H9 (cell line): ENCODE results near the gene TCFL5. TPM values are rescaled to one million over a fixed set of nuclear protein-coding genes. Genes with fewer than 3 reads are reported as not detected.

Source experiments
- DNase-seq: peaks from one replicate; pipeline ENCODE4 v3.0.0-alpha.2; 2017
- H2AFZ ChIP-seq: one replicate; pipeline ENCODE4 v1.6.1; 2013; ENCODE audit warnings: mild to moderate bottlenecking, low read length, control low read depth, moderate library complexity
- H2AK5ac ChIP-seq: 2 replicates; pipeline ENCODE4 v1.6.1; 2013; ENCODE audit warnings: low read length, control low read depth, mixed read lengths; ENCODE audit not compliant: insufficient read length
- H2BK120ac ChIP-seq: one replicate; pipeline ENCODE4 v1.6.1; 2013; ENCODE audit warnings: low read depth, mild to moderate bottlenecking, low read length, control low read depth, inconsistent platforms; ENCODE audit not compliant: poor library complexity, severe bottlenecking
- H2BK12ac ChIP-seq: 2 replicates; pipeline ENCODE4 v1.6.1; 2013; ENCODE audit warnings: low read length, control low read depth, mixed read lengths, low read depth; ENCODE audit not compliant: insufficient read length
- H2BK15ac ChIP-seq: 2 replicates; pipeline ENCODE4 v1.6.1; 2013; ENCODE audit warnings: low read depth, low read length, control low read depth
- H2BK20ac ChIP-seq: one replicate; pipeline ENCODE4 v1.6.1; 2013; ENCODE audit warnings: low read depth, mild to moderate bottlenecking, low read length, control low read depth, inconsistent platforms; ENCODE audit not compliant: poor library complexity, severe bottlenecking
- H2BK5ac ChIP-seq: 2 replicates; pipeline ENCODE4 v1.6.1; 2013; ENCODE audit warnings: low read length, control low read depth, mixed read lengths; ENCODE audit not compliant: insufficient read length
- H3K14ac ChIP-seq: 2 replicates; pipeline ENCODE4 v1.6.1; 2013; ENCODE audit warnings: low read length, control low read depth; ENCODE audit not compliant: insufficient read depth
- H3K18ac ChIP-seq: 2 replicates; pipeline ENCODE4 v1.6.1; 2013; ENCODE audit warnings: low read depth, mild to moderate bottlenecking, mixed read lengths, low read length, control low read depth; ENCODE audit not compliant: insufficient read length
- H3K23ac ChIP-seq: 2 replicates; pipeline ENCODE4 v1.6.1; 2013; ENCODE audit warnings: low read length, control low read depth, mixed read lengths, low read depth; ENCODE audit not compliant: insufficient read length
- H3K23me2 ChIP-seq: 2 replicates; pipeline ENCODE4 v1.6.1; 2013; ENCODE audit warnings: low read depth, mild to moderate bottlenecking, mixed read lengths, low read length, control low read depth; ENCODE audit not compliant: insufficient read length, poor library complexity, severe bottlenecking
- H3K27ac ChIP-seq: 2 replicates; pipeline ENCODE4 v1.5.1; 2013; ENCODE audit warnings: low read length, control low read depth, mixed read lengths, low read depth; ENCODE audit not compliant: insufficient read length
- H3K27me3 ChIP-seq: 2 replicates; pipeline ENCODE4 v1.6.1; 2013; ENCODE audit warnings: low read length, control low read depth, inconsistent platforms; ENCODE audit not compliant: insufficient read depth
- H3K4ac ChIP-seq: 2 replicates; pipeline ENCODE4 v1.6.1; 2013; ENCODE audit warnings: low read depth, mild to moderate bottlenecking, control low read depth, inconsistent platforms, low read length, moderate library complexity
- H3K4me1 ChIP-seq: 2 replicates; pipeline ENCODE4 v1.6.1; 2013; ENCODE audit warnings: low read length, control low read depth, inconsistent platforms; ENCODE audit not compliant: insufficient read depth
- H3K4me2 ChIP-seq: 2 replicates; pipeline ENCODE4 v1.6.1; 2013; ENCODE audit warnings: low read length, control low read depth, mixed read lengths; ENCODE audit not compliant: insufficient read length, insufficient read depth
- H3K56ac ChIP-seq: 2 replicates; pipeline ENCODE4 v1.6.1; 2013; ENCODE audit warnings: low read depth, mild to moderate bottlenecking, mixed read lengths, low read length, control low read depth; ENCODE audit not compliant: insufficient read length
- H3K79me1 ChIP-seq: 2 replicates; pipeline ENCODE4 v1.6.1; 2013; ENCODE audit warnings: low read depth, mild to moderate bottlenecking, moderate library complexity, low read length, control low read depth, inconsistent platforms; ENCODE audit not compliant: insufficient read depth, poor library complexity, severe bottlenecking
- H3K79me2 ChIP-seq: 2 replicates; pipeline ENCODE4 v1.6.1; 2013; ENCODE audit warnings: low read length, control low read depth, inconsistent platforms; ENCODE audit not compliant: insufficient read depth
- H3K9ac ChIP-seq: 2 replicates; pipeline ENCODE4 v1.6.1; 2013; ENCODE audit warnings: low read length, control low read depth, mixed read lengths; ENCODE audit not compliant: insufficient read length; ENCODE audit errors: extremely low read depth
- H3K9me3 ChIP-seq: one replicate; pipeline ENCODE4 v1.6.1; 2013; ENCODE audit warnings: low read depth, low read length, inconsistent platforms; ENCODE audit not compliant: control insufficient read depth
- H3T11ph ChIP-seq: one replicate; pipeline ENCODE4 v1.6.1; 2013; ENCODE audit warnings: mild to moderate bottlenecking, low read length, control low read depth, inconsistent platforms
- H4K20me1 ChIP-seq: one replicate; pipeline ENCODE4 v1.6.1; 2013; ENCODE audit not compliant: control insufficient read depth, insufficient read length, insufficient read depth
- H4K5ac ChIP-seq: 2 replicates; pipeline ENCODE4 v1.6.1; 2013; ENCODE audit warnings: low read depth, mild to moderate bottlenecking, mixed read lengths, low read length, control low read depth; ENCODE audit not compliant: insufficient read length
- H4K8ac ChIP-seq: replicated peaks from 2 replicates; pipeline ENCODE4 v1.6.1; 2013; ENCODE audit warnings: low read length, control low read depth, mixed read lengths, low read depth; ENCODE audit not compliant: insufficient read length
- H4K91ac ChIP-seq: 2 replicates; pipeline ENCODE4 v1.6.1; 2013; ENCODE audit warnings: low read depth, mild to moderate bottlenecking, moderate library complexity, mixed read lengths, low read length, control low read depth; ENCODE audit not compliant: insufficient read length
- H3K27ac Mint-ChIP-seq, 3 experiments: 2 replicates in 2 of 3; 3 replicates in 1 of 3; pipeline ENCODE4 v1.8.0; 2020 to 2021; ENCODE audit warnings: mixed read lengths in 3 of 3, mild to moderate bottlenecking in 1 of 3, moderate library complexity in 1 of 3
- H3K27me3 Mint-ChIP-seq: 2 replicates; pipeline ENCODE4 v1.8.0; 2021; ENCODE audit warnings: low read depth, mild to moderate bottlenecking, moderate library complexity, mixed read lengths
- H3K36me3 Mint-ChIP-seq, 3 experiments: 2 replicates in 2 of 3; 3 replicates in 1 of 3; pipeline ENCODE4 v1.8.0; 2020 to 2021; ENCODE audit warnings: low read depth in 3 of 3, mixed read lengths in 3 of 3; ENCODE audit not compliant: insufficient read depth in 1 of 3
- H3K4me1 Mint-ChIP-seq, 2 experiments: 2 replicates each; pipeline ENCODE4 v1.8.0; 2020; ENCODE audit warnings: mixed read lengths in 2 of 2
- H3K4me3 Mint-ChIP-seq, 2 experiments: 2 replicates in 1 of 2; 3 replicates in 1 of 2; pipeline ENCODE4 v1.8.0; 2020 to 2021; ENCODE audit warnings: mild to moderate bottlenecking in 2 of 2, mixed read lengths in 2 of 2, moderate library complexity in 1 of 2
- H3K9me3 Mint-ChIP-seq, 2 experiments: 2 replicates in 1 of 2; 3 replicates in 1 of 2; pipeline ENCODE4 v1.8.0; 2020; ENCODE audit warnings: mild to moderate bottlenecking in 2 of 2, mixed read lengths in 2 of 2, moderate library complexity in 1 of 2
- CTCF ChIP-seq: fragments of 200-600 bp; sonication (generic); conservative IDR thresholded peaks from 3 replicates; pipeline ENCODE4 v1.8.0; 2021; ENCODE audit warnings: antibody characterized with exemption, mild to moderate bottlenecking
- WGBS: extraction: QIAGEN DNeasy Blood & Tissue Kit; methylation state at CpG from one replicate; pipeline ENCODE4 v1.1.7; 2013; ENCODE audit warnings: missing lambda C conversion rate, low lambda C conversion rate, mixed read lengths; ENCODE audit not compliant: insufficient read length; ENCODE audit errors: extremely low coverage; 5-methylcytosine and 5-hydroxymethylcytosine counted together
- total RNA-seq: library from RNA; stranded (reverse); gene quantifications from 2 replicates; pipeline ENCODE4 v1.2.1, GENCODE V29; 2021

Gene TCFL5
- total RNA-seq, 1 experiment from 2014 or later, result 16.4 TPM

- H3K27me3 Mint-ChIP-seq, result peaks cover 25% of the 10 kb centered on the region
- no peak overlapping the region for H4K91ac ChIP-seq
- no peak for DNase-seq
- H3K18ac ChIP-seq, result no peak overlapping the region
- no peaks in the 10 kb centered on the region for H3K79me2 ChIP-seq
- H4K5ac ChIP-seq, result no peak overlapping the region
- H4K8ac ChIP-seq, result no peak overlapping the region
- H3K9me3 Mint-ChIP-seq, result no peaks in the 10 kb centered on the region
- WGBS, result no CpG with 5 or more reads among the region's 26 CpGs
- H2BK120ac ChIP-seq, result no peak overlapping the region
- H3K4ac ChIP-seq, result no peak overlapping the region
- H3K23me2 ChIP-seq, result peaks cover 4% of the 10 kb centered on the region
- no peak overlapping the region for H3K23ac ChIP-seq
- H3K27ac ChIP-seq, result no peak overlapping the region
- no peak overlapping the region for H2AK5ac ChIP-seq
- H3K4me3 Mint-ChIP-seq, result no peak overlapping the region
- no peak overlapping the region for H3K4me2 ChIP-seq
- H3K9me3 ChIP-seq, result no peaks in the 10 kb centered on the region
- H3K4me1 ChIP-seq, result no peaks in the 10 kb centered on the region
- no peak overlapping the region for H2BK5ac ChIP-seq
- no peak overlapping the region for H2BK15ac ChIP-seq
- peaks cover 11% of the 10 kb centered on the region in 2 experiments for H3K4me1 Mint-ChIP-seq
- H3K79me1 ChIP-seq, result no peaks in the 10 kb centered on the region
- no peak overlapping the region for H3K9ac ChIP-seq
- H3K27ac Mint-ChIP-seq, result no peak overlapping the region; a peak in 2 of 7 replicates
- H4K20me1 ChIP-seq, result no peaks in the 10 kb centered on the region
- no peak overlapping the region for H2AFZ ChIP-seq
- H2BK12ac ChIP-seq, result no peak overlapping the region
- H3T11ph ChIP-seq, result no peak overlapping the region
- no peak for TF ChIP-seq CTCF
- H3K56ac ChIP-seq, result no peak overlapping the region
- peaks cover 13 to 38% (median 34%) of the 10 kb centered on the region in 3 experiments for H3K36me3 Mint-ChIP-seq
- H2BK20ac ChIP-seq, result no peak overlapping the region
- no peaks in the 10 kb centered on the region for H3K27me3 ChIP-seq
- H3K14ac ChIP-seq, result no peak overlapping the region
Observed at GRCh38 chr20:62800314-62801259, 61.0 kb downstream of the TCFL5 start.
